Testis (tissue), 2 donors: ENCODE results near the gene HEG1.

Experiments used
- POLR2A ChIP-seq: fragments of 450-650 bp; IDR thresholded peaks from one replicate; pipeline ENCODE4 v1.6.1; 2017; ENCODE audit warnings: antibody characterized with exemption, mild to moderate bottlenecking, moderate library complexity
- TF ChIP-seq, protein P1 (sequence below), 3 experiments: fragments of 450-650 bp in 2 of 3; fragments of 200-600 bp in 1 of 3; sonication (generic) in 1 of 3; IDR thresholded peaks; one replicate each; pipeline ENCODE4 v1.5.1; 2016 to 2019; ENCODE audit warnings: antibody characterized with exemption in 3 of 3, mild to moderate bottlenecking in 2 of 3, moderate library complexity in 1 of 3

DNA sequence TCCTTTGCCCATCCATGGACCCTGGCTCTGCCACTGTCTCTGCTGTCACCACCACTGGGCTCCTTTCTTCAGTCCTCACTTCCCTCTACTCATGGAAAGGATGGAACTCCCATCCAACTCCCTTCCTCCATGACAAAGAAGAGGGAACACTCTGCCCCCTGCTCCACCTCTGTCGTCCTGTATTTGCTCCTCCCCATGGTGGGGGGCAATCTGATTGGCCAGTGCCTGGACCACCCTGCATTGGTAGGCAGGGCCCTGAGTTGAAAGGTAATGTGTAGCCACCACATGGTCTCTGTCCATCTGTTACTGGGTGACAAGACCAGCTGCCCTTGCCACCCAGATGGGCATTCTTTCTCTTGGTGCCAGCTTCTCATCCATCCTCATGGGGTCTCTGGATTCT lies 20.7 kb upstream of the HEG1 start:
- TF ChIP-seq, protein P1, sequence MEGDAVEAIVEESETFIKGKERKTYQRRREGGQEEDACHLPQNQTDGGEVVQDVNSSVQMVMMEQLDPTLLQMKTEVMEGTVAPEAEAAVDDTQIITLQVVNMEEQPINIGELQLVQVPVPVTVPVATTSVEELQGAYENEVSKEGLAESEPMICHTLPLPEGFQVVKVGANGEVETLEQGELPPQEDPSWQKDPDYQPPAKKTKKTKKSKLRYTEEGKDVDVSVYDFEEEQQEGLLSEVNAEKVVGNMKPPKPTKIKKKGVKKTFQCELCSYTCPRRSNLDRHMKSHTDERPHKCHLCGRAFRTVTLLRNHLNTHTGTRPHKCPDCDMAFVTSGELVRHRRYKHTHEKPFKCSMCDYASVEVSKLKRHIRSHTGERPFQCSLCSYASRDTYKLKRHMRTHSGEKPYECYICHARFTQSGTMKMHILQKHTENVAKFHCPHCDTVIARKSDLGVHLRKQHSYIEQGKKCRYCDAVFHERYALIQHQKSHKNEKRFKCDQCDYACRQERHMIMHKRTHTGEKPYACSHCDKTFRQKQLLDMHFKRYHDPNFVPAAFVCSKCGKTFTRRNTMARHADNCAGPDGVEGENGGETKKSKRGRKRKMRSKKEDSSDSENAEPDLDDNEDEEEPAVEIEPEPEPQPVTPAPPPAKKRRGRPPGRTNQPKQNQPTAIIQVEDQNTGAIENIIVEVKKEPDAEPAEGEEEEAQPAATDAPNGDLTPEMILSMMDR (IDR thresholded peaks at IDR 0.05), result no peak
- no peak for TF ChIP-seq POLR2A
